HG03558 (cell line): ENCODE measurements around the gene CASTOR1.

Experiments
- ATAC-seq: cut with Tn5 transposase; IDR thresholded peaks from one replicate; pipeline ENCODE4 v1.9.1; 2021; ENCODE audit warnings: moderate number of reproducible peaks; ENCODE audit not compliant: unreplicated experiment; ENCODE audit errors: extremely low read depth

Gene CASTOR1

DNA sequence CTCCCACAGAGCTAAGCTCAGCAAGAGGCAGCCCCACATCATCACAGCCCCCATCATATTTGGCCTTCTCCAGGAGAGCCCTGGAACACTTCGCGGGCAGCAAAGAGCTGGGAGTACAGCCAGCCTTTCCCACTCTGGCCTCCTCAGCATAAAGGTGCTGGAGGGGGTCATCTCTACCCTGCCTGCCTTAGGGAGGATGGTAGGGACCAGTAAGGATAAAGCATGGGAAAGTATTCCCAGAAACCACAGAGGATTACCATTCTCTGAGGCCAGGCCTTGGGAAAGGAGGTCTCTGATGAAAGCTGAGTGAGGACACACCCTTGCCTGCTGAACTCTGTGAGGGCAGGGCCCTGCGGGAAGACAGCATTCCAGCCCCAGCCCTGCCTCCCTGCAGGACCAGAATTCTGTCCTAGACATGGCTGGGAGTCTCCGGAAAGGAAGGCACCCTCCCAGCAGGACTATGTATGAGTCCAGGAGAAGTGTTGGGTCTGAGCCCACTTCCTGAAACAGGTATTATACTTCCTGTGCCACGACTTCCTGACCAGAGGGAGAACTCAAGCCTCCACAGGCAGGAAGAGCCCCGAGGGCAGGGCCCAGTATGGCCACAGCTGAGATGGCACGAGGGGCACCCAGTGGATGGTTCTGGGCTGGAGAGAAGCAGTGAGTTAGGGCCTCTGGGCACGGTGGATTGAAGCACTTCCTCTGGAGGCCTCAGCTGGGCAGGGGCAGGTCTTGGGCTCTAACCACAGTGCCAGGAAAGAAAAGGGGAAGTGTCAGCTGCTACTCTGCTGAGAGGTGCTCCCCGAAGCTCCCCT lies 12.9 kb upstream of the CASTOR1 start:
- ATAC-seq = no peak

DNA sequence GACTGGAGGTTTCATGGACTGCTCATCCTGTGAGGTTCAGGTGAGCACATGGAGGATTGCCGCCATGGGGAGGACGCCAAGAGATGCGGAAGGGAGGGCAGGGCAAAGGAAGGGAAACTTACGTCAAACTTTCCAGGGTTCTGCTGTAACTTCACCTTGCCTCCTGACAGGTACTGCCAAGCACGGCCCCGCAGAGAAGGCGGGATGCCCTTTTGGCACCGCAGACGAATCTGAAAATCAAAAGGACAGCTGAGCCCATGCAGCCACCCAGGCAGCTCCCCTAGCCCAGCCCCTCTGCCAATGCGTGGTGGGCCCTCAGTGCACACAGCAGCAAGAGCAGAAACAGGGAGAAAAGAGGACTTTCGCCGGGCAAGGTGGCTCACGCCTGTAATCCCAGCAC lies 10.0 kb upstream of the CASTOR1 start:
- no peak for ATAC-seq

DNA sequence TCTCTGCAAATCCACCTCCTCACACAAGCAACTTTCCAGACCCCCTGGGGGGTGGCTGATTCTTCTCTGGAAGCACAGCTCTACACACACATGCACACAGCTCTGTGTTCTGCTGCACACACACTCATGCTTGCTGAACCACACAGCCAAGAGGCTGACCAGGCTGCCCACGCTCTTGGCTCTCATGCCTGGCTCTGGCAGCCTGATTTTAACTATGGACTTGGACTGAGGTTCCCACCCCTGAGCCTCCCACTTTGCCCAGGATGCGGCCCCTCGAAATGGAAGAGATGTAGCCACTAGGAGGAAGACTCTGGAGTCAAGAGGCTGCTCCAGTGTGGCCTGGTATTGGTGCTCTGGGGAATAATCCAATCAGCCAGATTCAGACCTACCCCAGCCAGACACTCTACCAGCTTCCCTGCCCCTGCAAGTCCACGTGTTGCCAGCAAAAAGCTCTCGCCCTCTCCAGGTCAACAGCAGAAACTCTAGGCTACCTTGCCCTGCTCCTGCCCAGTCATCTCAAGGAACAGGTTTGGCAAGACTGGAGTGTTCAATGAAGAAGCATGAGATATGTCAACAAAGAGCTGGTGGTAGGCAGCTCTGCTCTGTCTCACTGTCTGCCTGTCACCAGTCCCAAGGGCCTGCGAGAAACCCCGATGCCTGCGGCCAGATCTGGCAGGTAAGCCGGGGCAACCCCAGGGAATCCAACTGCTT lies 8.8 kb upstream of the CASTOR1 start:
- no peak for ATAC-seq

DNA sequence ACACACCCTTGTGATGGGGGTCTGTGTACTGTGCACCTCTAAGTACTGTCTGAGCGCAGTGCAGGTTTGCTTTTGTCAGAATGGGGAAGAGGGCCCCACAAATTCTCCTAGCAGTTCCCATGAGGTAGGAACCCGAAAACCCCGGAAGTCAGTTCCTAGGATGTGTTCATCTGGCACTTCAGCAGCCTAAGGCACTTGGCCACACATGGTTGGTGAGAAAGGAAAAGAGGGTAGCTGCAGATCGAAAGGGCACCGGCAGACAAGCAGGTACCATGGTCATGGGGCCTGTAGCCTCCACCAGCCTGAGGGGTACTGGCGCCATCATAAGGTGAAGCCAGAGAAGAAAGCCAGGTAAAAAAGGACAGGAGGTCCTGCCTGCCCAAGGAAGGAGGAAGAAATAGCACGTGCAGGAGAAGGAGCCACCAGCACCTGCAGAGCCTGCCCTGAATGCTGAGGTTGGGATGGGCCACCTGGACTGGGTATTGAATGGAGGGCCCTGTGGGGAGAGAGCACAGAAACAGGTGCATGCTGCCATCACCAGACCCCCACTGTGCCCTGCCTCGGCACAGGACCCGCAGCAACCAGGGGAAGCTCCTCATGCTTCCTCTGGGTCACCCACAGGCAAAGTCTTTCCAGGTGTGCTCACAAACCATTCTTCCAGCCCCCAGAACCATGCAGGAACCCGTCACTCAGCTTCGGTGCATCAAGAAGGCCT lies 8.1 kb upstream of the CASTOR1 start:
- no peak for ATAC-seq

DNA sequence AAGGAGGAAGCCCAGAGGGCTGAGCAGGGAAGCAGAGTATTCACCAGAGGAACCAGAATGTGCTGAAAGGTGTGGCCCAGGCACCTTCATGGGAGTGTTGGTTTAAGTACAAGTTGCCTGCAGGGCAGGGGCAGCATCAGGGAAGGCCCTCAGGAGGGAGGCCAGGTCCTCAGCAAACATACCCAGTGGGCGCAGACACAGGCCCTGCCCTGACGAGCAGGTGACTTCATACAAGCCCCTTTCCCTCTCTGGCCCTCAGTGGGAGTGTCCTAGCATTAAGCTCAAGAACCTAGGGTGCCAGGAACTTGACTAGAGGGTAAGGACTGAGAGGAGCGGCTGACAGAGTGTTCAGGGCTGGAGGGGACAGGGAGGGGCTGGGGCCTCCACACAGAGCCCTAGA lies 7.5 kb upstream of the CASTOR1 start:
- no peak for ATAC-seq

DNA sequence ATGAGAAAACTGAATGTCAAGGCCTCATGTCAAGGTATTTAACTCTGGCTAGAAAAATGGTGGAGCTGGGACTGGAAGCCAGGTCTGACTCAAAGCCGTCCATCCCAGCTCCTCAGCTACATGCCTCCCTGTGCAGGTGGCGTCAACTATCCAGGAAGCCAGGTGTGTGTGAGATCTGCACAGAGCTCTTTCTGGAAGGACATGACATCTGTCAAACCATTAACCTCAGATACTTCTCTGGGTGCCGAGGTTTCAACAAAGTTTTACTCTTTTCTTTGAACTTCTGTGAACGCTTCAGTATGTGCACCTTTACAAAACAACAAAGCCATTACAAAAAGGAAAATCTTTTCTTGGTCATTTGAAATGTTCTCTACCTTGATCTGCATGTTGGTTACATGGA lies 7.0 kb upstream of the CASTOR1 start:
- no peak for ATAC-seq

DNA sequence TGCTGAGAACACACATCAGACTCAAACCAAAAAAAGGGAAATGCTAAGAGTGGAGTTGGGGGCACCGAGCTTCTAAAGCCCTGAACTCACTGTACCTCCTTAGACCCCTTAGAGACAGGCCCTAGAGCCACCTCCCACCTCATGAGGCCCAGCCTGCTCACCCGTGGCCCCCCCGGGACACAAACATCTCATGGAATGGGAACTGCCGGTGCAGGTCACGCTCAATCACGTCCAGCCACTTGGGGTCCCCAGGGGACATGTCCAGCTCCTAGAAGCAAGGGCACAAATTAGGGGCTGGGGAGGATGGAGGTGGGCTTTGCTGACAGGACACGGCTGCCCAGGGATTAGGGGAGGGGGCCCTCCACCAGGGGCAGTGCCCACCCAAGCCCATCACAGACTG lies 6.3 kb upstream of the CASTOR1 start:
- no peak for ATAC-seq

DNA sequence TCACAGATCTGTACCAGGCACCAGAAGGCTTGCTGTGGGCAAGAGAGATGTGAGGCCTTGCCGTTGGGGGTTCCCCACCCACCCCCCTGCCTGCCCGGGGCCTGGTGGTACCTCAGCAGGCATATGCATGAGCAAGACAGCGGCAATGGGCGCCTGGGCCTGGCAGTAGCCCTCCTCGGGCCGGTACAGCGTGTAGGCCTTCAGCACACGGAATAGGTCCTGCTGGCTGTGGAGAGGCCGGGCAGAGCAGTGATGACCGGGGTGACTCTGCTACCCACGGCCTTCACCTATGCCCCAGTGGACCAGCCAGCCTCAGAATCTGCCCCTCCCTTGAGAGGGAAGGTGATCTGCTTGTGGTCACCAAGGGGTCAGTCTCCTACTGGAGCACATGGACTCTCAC lies 5.5 kb upstream of the CASTOR1 start:
- no peak for ATAC-seq

DNA sequence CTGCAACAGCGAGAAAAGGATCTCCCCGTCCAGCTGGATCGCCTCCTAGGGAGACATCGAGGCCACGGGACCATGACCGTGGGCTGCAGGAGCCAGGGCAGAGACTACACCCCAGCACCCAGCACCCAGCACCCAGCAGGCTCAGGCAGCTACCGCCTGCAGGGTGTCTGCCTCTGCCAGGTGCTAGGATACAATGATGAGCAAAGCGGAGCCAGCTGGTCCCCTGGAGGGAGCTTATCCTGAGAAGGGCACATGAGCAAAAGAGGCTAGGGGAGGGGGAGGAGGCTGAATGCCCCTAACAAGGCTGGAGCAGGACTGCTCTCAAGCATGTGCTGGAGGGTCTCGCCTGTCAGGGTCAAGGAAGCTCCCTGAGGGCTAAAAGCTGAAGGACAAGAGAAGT lies 4.8 kb upstream of the CASTOR1 start:
- no peak for ATAC-seq

DNA sequence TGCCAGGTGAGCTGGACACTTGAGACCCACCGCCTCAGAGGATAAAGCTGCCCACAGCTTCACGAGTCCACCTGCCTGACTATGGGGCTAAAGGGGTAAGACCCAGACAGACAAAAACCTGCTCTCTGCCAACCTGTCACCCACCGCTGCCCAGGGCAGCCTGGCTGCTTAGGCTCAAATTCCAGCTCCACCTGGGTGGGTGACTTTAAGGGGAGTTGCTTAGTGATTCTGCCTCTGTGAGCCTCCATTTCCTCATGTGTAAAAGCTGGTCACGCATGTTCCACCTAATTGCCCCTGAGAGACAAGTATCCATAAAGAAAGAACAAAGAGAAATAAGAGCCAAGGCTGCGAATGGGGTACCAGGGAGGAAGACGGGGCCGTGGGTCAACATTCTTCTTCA lies 3.7 kb upstream of the CASTOR1 start:
- no peak for ATAC-seq

DNA sequence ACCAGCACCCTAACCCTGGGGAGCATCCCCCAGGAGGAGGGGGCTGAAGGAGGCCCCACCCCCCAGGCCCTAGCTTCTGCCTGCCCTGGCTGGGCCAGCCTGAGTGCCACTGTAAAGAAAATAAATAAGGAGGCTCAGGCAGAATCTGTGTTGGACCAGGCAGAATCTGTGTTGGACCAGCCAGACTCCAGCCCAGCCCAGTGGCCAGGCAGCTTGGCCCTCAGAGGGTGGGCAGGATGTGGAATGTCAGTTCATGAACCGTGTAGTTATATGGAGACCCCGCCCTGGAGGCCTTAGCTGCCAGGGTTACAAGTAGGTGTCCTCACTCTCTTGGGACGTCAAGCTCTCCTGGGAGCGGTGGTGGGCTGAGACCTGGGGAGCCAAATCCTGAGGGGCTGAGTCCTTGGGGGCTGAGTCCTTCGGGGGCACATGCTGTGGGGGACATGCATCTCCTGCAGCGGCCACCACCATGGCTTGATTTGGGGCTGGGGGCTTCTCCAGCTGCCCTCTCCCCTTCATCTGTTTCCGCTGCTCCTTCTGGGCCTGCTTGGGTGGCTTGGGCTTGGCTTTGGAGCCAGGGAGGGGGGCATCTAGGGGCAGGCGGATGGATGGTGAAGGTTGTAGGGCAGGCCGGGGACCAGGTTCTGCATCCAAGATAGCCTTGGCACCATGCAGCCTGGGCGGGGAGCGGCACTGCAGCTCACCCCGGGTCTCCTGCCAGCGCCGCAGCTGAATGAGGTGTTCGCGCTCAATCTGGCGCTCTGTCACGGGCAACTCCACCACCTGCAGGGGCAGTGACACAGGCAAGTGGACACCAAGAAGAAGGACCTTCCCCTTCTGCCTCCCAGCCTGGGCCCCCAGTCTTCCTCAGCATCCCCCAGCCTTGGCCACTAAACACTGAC lies 3.0 kb upstream of the CASTOR1 start:
- no peak for ATAC-seq

DNA sequence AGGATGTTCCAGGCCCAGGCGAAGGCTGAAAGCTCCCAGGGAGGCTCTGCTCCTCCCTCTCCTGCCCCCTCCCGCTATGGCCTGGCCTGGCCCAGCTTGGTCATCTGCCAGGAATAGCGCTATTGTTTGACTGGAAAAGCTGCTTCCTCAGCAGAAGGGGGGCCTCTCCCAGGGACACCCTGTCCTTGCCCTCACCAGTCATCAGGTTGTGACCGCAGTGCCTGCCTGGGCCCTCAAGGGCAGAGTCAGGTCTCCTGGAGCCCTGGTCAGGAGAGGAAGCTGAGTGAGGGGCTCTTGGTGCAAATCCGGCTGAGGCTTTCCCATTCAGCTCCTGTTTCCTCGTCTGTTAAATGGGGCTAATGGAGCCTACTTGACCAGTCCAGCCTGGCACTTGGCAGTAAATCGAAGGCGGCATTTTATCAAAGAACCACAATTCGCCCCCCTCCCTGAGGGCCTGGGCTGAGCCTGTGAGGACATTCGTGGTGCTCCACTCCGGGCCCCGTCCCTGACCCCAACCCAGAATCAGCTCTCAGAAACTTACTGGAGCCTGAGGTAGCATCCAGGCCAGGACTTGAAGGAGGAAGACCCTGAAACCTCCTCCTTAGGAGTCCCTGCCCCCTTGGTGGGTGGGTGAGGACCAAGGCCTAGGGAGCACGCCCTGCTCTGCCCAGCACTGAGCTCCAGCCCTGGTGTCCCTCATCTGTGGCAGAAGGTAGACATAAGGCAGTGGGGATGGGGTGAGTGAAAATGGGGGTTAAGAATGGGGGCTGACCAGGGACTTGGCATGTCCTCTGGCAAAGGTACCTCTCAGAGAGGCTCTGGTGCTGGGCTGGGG lies 2.0 kb upstream of the CASTOR1 start:
- no peak for ATAC-seq

DNA sequence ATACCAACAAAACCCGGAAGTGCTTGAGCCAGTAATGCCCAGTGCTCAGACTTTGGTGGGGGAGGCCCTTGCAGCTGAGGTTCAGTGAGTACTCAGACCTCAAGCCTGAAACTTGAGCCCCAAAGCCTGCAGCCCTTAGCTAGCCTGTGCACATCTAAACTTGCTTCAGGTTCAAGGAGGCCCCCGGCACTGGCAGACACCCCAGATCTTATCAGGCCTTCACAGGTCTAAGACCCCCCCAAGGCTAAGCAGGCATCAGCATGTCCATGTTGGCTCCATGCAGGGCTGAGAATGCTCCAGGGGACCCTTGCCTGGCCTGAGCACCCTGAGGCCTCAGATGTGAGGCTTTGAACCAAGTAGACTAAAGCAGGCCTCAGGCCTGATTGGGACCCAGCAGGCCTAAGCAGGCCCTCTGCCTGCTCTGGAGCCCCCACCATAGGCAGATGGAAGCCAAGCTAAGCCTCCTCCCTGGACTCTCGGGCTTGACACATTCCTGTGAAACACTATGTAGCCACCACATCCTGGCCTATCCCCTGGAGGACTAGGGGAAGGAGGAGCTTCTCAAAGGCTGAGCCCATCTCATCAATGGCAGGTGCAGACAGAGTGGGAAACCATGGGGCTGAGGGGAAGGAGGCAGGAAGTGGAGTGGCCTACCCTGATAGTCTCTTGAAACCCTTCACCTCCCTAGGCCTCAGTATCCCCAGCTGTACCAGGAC lies 1.2 kb upstream of the CASTOR1 start:
- no peak for ATAC-seq

DNA sequence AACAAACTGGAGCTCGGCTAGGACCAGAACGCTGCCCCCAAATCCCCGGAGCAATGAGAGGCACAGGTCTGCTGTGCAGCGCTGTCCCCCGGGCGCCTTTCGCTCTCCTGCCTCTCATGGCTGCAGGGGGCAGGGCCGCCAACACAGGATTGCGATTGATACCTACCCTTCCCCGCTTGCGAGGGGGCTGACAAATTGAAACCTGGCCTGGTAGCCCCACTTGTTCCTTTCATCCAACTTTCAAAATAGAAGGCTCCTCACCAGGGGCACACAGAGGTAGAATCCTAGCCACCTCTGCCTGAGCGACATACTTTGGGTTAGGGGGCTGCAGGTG lies 642 bp upstream of the CASTOR1 start:
- ATAC-seq = no peak

DNA sequence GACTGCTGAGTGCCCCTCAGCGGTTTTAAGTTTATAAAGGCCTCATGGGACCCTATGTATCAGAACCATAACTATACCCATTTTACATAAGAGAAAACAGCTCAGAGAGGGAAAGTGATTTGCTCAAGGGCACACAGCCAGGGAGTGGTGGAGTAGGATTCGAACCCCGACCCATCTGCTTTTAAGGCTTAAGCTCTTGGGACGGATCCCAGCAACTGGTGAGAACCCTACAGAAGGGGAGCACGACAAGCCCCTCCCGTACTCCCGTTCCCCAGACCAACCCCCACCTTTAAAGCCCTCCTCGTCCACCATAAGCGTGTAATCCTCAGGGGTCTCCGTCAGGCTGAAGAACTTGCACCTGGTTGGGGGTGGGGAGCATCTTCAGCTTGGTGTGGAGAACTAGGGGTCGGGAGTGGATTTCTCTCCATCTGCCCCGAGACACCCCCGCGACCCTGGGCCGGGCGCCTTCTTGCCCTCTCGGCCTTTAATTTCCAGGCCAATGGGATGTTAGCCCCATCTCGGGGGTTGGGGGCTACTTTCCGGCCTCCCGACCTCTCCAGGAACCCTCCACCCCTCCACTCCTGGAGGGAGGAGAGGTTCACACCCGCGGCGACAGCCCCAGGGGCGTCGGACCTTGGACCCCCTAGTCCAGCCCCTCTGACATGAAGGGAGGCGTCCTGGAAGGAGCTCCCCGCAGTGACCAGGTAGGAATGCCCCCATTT lies 725 bp downstream of the CASTOR1 start:
- no peak for ATAC-seq

DNA sequence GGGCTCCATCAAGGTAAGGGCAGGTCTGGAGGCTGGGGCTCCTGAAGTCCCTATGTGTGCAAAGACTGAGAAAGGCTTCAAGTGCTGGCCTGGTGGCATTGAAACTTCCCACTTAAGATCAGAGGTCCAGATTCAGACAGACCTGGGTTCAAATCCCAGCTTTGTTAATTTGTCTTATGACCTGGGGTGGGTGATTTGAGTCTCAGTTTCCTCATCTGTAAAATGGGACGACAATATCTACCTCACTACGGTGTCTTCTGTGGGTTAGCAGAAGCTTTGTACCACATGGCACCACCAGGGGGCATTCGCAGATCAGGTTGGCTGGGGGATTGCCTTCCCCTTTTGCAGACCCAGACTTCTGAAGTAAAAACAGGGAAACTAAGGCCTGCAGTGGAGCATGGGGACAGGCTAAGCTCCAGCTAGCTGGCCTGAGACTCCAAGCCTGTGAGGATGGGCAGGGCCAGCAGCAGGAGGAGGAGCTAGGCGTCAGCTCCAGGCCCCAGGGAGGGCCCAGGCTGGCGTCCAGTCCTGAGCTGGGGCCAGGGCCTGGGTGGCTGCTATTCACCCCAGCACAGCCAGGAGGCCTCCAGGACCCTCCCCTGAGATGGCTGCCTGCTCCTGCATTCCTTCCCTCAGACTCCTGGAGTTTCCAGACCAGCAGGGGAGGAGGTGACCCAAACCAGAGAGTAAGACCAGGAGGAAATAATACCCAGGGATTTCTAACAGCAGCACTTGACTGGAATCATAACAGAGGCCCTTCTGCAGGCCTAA lies 1.5 kb downstream of the CASTOR1 start:
- no peak for ATAC-seq

DNA sequence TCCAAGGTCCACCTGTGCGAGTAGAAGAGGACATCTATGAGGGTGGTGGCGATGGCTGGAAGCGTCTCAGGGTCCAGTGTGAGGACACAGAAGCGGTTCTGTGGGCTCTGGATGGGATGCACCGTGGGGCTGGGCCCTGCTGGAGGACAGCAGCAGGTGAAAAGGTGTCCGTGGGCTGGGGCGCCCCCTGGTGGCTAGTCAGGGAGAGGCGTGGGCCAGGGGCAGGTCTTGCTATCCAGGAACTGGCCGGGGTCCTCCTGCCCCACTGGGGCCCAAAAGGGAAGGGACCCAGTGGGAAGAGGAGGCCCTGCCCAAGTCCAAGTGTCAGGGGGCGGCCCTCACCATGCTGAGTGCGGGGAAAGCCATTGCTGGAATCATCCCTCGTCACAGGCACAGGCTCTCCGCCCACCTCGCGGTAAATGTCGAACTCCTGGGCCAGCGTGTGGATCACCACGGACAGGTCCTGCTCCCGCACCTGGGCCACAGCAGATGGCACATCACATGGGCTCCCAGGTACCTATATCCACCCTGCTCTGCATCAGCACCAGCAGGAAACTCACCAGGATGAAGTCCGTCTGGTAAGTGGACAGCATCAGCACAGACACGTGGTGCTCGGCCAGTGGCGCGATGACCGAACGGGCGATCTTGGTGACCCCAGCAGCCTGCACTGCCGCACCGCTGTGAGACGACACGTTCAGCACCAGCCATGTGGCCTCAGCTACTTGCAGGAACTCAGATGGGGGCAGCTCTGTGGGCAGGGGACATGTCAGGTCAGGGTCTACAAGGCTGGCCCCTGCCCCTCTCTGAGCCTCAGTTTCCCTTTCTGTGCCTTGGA lies 2.3 kb downstream of the CASTOR1 start:
- no peak for ATAC-seq
